Upper lobe of right lung (tissue), 1 donor: ENCODE data around the gene ADAMTS2. TPM values are rescaled to one million over a fixed set of nuclear protein-coding genes. Genes with fewer than 3 reads are reported as not detected.

ENCODE experiments used
- ATAC-seq: fragments of 200-7000 bp; cut with Tn5 transposase; one replicate; pipeline ENCODE4 v1.9.1; 2020; ENCODE audit warnings: mild to moderate bottlenecking, moderate library complexity
- DNase-seq: peaks from one replicate; pipeline ENCODE4 v3.0.0-alpha.2; 2020
- H3K27ac ChIP-seq: fragments of 200-600 bp; one replicate; pipeline ENCODE4 v1.8.0; 2022
- H3K27me3 ChIP-seq: fragments of 200-600 bp; one replicate; pipeline ENCODE4 v1.8.0; 2022; ENCODE audit warnings: mild to moderate bottlenecking
- H3K36me3 ChIP-seq: fragments of 200-600 bp; one replicate; pipeline ENCODE4 v1.8.0; 2022
- H3K4me1 ChIP-seq: fragments of 200-600 bp; one replicate; pipeline ENCODE4 v1.8.0; 2022
- H3K4me3 ChIP-seq: fragments of 200-600 bp; one replicate; pipeline ENCODE4 v1.8.0; 2022; ENCODE audit warnings: mild to moderate bottlenecking
- H3K9me3 ChIP-seq: fragments of 200-600 bp; one replicate; pipeline ENCODE4 v1.8.0; 2022
- CTCF ChIP-seq: fragments of 200-600 bp; IDR thresholded peaks from one replicate; pipeline ENCODE4 v1.8.0; 2022; ENCODE audit warnings: antibody characterized with exemption
- intact Hi-C: fragments of 100-400 bp; cut with DNase I; formaldehyde crosslinking; loops from one replicate; pipeline ENCODE4 v1.11.0; 2022
- total RNA-seq: library from RNA; stranded (reverse); fragmentation: NEBNext Ultra II Directional; extraction: Animal tissue kit (Norgen Biotek cat#: 25700); gene quantifications from one replicate; pipeline ENCODE4 v1.2.1, GENCODE V29; 2021
- donor health status: DM: no; HTN: yes; CAD: no; lungs with severe emphysema.

The ADAMTS2 gene
- total RNA-seq, 1 donor from 2014 or later, result 16.4 TPM

- H3K27ac ChIP-seq, result no peak overlapping the region
- no peak for TF ChIP-seq CTCF
- H3K4me1 ChIP-seq, result no peaks in the 10 kb centered on the region
- no peaks in the 10 kb centered on the region for H3K36me3 ChIP-seq
- no peak overlapping the region for H3K4me3 ChIP-seq
- ATAC-seq, result no peak
- H3K27me3 ChIP-seq, result no peaks in the 10 kb centered on the region
- DNase-seq, result no peak
- intact Hi-C loops, result no loop called here
- H3K9me3 ChIP-seq, result no peaks in the 10 kb centered on the region
Observed at GRCh38 chr5:179207470-179207869, 137.8 kb downstream of the ADAMTS2 start.

- no peak for DNase-seq
- TF ChIP-seq CTCF, result no peak
- H3K4me3 ChIP-seq, result no peak overlapping the region
- no peaks in the 10 kb centered on the region for H3K36me3 ChIP-seq
- no peak for ATAC-seq
- H3K27ac ChIP-seq, result no peak overlapping the region
- no peaks in the 10 kb centered on the region for H3K4me1 ChIP-seq
- intact Hi-C loops, result no loop called here
- no peaks in the 10 kb centered on the region for H3K9me3 ChIP-seq
- no peaks in the 10 kb centered on the region for H3K27me3 ChIP-seq
Observed at GRCh38 chr5:179206366-179206765, 138.9 kb downstream of the ADAMTS2 start.

- Histone ChIP-seq H3K36me3 (no peaks in the 10 kb centered on the region), H3K4me1 (no peaks in the 10 kb centered on the region), H3K4me3 (no peak overlapping the region), H3K9me3 (no peaks in the 10 kb centered on the region), H3K27me3 (no peaks in the 10 kb centered on the region), H3K27ac (no peak overlapping the region)
- no peak for ATAC-seq
- TF ChIP-seq CTCF, result no peak
- no peak for DNase-seq
- intact Hi-C loops, result no loop called here
Observed at GRCh38 chr5:179205277-179205676, 140.0 kb downstream of the ADAMTS2 start.

GRCh38 chr5:179204572-179204971 lies 140.7 kb downstream of the ADAMTS2 start:
- DNase-seq, result no peak
- Histone ChIP-seq H3K9me3 (no peaks in the 10 kb centered on the region), H3K27ac (no peak overlapping the region), H3K4me1 (no peaks in the 10 kb centered on the region), H3K4me3 (no peak overlapping the region), H3K27me3 (no peaks in the 10 kb centered on the region), H3K36me3 (no peaks in the 10 kb centered on the region)
- intact Hi-C loops, result no loop called here
- ATAC-seq, result no peak
- TF ChIP-seq CTCF, result no peak

- no peak overlapping the region for H3K4me3 ChIP-seq
- H3K9me3 ChIP-seq, result no peaks in the 10 kb centered on the region
- no peak overlapping the region for H3K27ac ChIP-seq
- no peak for TF ChIP-seq CTCF
- DNase-seq (no peak), ATAC-seq (no peak)
- no peaks in the 10 kb centered on the region for H3K27me3 ChIP-seq
- no peaks in the 10 kb centered on the region for H3K36me3 ChIP-seq
- intact Hi-C loops, result no loop called here
- H3K4me1 ChIP-seq, result no peaks in the 10 kb centered on the region
Observed at GRCh38 chr5:179203248-179203647, 142.0 kb downstream of the ADAMTS2 start.

- no peak for ATAC-seq
- TF ChIP-seq CTCF, result no peak
- intact Hi-C loops, result no loop called here
- Histone ChIP-seq H3K4me3 (no peak overlapping the region), H3K27me3 (no peaks in the 10 kb centered on the region), H3K27ac (no peak overlapping the region), H3K4me1 (no peaks in the 10 kb centered on the region), H3K36me3 (no peaks in the 10 kb centered on the region), H3K9me3 (no peaks in the 10 kb centered on the region)
- DNase-seq, result no peak
Observed at GRCh38 chr5:179201986-179202385, 143.3 kb downstream of the ADAMTS2 start.
